COLO668 (cell line): ENCODE data around the gene SLC25A39.
"Not testable (repeated sequence)": the region's sequence is repeated elsewhere in the genome, so short reads cannot be mapped to it uniquely, and the experiment has no call there.

Experiments
- DNase-seq: peaks from one replicate; lab custom pipeline; 2025; ENCODE audit not compliant: unreplicated experiment; lab: John Stamatoyannopoulos, UW

The SLC25A39 gene

DNA sequence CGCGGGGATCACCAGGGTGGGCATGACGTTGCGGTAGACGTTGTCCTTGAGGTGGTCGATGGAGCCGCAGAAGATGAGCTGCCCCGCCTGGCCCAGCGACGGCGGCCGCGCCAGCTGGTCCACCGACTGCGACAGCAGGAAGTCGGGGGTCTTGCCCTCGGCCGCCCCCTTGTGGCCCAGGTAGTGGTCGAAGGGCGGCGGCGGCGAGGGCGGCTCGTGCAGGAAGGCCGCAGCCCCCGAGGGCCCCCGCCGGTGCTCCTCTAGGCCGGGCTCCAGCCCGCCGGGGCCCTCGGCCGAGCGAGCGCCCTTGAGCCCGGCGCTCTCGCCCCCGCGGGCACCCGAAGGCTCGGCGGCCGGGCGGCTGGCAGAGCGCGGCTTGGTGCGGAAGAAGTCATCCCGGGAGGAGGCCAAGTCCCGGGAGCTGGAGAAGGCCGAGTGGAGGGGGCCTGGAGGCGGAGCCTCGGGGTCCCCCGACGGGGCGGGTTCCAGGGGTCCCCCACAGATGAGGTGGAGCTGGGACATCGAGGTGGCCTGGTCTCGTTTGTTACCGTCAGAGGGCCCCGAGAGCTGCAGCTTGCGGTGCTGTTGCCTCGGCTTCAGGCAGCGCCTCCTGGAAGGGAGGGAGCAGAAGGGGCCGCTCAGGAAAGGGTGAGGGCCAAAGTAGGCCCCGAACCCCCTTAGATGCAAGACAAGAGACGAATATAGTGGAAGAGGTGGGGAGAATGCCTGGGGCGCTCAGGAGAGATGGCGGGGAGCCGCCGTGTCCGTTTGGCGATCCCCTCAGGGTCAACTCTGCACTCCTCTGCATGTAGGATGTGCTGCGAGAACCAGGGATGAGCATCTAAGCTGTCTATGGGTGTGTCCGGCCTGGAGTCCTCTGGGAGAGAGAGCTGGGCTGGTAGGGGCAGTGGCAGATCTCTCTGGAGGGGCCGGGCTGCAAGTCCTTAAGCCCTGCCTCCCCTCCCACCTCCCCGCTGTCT is 30.2 kb upstream of the SLC25A39 start:
- peak; percentile 50 for DNase-seq

DNA sequence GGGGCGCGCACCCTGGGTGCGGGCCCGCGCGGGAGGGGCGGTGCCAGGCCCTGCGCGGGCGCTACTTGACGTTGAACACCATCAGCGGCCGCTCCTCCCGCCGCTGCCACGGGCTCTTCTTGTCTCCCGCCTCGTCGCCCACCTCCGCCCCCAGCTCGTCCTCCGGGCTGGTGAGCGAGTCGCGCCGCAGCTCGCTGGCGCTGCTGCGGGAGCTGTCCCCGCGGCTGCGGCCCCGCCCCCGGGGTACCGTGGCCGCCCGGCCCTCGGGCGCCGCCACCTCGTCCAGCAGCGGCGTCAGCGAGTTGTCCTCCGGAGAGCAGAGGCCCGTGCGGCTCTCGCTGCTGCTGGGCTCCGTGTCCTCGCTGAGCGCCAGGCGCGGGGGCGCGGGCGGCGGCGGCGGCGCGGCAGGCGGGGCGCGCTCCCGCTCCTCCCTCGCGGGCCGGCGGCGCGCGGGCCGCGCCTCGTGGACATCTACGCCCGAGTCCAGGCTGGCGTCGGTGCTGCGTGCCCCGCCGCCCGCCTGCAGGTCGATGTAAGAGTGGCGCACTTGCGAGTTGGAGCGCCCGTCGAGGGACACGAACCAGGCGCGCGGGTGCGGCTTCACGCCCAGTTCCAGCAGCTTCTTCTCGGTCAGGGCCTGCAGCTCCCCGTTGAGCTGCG is 29.2 kb upstream of the SLC25A39 start:
- DNase-seq = peak; percentile 37

DNA sequence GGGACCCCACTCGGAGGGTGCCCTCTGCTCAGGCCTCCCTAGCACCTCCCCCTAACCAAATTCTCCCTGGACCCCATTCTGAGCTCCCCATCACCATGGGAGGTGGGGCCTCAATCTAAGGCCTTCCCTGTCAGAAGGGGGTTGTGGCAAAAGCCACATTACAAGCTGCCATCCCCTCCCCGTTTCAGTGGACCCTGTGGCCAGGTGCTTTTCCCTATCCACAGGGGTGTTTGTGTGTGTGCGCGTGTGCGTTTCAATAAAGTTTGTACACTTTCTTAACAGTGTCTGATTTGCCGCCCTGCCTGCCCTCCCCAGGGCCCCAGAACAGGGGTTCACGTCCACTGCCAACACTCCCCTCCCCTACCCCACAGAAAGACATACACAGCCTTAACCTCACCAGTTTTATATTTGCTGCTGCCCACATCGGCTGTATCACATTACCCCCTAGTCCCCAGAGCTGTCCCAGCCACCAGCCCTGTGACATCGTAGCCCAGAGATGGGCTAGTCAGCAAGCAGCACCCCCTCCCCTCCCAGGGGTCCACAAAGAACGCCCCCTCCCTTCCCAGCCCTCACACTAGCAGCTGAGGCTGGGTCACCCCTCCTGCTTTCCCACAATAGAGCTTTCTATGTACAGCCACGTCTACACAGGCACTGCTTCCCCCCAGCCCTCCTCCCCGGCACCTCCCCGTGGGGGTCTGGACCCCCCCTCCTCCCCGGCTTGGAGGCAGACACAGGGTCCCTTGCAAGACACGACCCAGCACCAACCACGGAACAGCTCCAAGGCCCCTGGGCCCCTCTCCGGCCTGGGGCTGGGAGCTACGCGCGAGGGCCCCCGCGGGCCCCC is 28.4 kb upstream of the SLC25A39 start:
- DNase-seq = no peak

DNA sequence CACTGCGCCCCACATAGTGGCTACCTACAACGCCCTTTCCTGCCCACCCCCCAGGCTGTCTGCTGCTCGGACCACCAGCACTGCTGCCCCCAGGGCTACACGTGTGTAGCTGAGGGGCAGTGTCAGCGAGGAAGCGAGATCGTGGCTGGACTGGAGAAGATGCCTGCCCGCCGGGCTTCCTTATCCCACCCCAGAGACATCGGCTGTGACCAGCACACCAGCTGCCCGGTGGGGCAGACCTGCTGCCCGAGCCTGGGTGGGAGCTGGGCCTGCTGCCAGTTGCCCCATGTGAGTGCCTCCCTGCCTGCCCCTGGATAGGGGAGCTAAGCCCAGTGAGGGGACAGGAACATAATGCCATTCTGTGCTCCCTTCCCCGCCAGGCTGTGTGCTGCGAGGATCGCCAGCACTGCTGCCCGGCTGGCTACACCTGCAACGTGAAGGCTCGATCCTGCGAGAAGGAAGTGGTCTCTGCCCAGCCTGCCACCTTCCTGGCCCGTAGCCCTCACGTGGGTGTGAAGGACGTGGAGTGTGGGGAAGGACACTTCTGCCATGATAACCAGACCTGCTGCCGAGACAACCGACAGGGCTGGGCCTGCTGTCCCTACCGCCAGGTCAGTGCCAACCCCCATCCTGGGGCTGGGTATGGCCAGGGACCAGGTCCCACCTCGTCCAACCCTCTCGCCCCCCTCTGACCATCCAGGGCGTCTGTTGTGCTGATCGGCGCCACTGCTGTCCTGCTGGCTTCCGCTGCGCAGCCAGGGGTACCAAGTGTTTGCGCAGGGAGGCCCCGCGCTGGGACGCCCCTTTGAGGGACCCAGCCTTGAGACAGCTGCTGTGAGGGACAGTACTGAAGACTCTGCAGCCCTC is 27.6 kb upstream of the SLC25A39 start:
- DNase-seq = no peak

DNA sequence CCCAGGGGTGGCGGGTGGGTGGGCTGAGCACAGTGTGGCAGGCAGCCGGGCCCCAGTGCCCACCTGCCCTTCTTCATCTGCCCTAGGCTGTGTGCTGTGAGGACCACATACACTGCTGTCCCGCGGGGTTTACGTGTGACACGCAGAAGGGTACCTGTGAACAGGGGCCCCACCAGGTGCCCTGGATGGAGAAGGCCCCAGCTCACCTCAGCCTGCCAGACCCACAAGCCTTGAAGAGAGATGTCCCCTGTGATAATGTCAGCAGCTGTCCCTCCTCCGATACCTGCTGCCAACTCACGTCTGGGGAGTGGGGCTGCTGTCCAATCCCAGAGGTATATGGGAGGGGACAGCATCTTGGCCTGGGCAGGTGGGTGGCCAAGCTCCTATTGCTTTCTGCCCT is 26.8 kb upstream of the SLC25A39 start:
- DNase-seq = no peak

DNA sequence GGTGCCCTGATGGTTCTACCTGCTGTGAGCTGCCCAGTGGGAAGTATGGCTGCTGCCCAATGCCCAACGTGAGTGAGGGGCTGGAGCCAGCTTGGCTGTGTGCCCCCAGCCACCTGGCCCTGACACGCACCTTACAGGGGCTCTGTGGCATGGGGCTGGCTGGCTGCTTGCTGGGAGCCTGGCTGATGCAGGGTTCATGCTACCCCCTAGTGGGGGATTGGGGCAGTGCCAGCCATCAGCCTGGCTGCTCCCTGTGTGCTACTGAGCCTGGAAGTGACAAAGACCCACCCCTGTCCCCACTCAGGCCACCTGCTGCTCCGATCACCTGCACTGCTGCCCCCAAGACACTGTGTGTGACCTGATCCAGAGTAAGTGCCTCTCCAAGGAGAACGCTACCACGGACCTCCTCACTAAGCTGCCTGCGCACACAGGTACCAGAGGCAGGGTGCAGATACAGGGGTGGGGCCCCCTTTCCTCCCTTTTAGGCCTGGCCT is 26.2 kb upstream of the SLC25A39 start:
- peak; percentile 47 for DNase-seq

DNA sequence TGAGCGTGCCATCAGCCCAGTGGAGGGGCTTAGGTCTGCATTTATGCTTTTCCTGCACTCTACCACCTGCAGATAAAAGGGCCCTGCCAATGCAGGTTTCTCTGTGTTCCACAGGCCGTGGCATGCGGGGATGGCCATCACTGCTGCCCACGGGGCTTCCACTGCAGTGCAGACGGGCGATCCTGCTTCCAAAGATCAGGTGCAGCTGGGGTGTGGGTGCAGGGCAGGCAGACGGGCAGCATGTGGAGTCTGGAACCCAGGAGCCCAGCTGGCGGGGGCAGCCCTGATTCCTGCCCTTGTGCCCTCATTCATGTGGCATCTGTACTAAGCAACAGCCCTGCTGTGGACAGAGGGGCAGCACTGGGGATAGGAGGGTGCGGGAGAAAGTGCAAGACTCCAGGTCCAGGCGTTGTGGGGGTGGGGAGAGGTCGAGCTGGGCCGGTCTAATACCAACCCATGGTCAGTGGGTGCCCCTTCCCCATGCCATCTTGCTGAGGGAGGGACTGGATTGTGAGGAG is 25.0 kb upstream of the SLC25A39 start:
- DNase-seq = no peak

DNA sequence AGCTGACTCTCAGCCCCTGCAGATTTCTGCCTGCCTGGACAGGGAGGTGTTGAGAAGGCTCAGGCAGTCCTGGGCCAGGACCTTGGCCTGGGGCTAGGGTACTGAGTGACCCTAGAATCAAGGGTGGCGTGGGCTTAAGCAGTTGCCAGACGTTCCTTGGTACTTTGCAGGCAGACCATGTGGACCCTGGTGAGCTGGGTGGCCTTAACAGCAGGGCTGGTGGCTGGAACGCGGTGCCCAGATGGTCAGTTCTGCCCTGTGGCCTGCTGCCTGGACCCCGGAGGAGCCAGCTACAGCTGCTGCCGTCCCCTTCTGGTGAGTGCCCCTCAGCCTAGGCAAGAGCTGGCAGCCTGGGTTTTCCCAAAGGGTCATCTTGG is 24.4 kb upstream of the SLC25A39 start:
- no peak for DNase-seq

DNA sequence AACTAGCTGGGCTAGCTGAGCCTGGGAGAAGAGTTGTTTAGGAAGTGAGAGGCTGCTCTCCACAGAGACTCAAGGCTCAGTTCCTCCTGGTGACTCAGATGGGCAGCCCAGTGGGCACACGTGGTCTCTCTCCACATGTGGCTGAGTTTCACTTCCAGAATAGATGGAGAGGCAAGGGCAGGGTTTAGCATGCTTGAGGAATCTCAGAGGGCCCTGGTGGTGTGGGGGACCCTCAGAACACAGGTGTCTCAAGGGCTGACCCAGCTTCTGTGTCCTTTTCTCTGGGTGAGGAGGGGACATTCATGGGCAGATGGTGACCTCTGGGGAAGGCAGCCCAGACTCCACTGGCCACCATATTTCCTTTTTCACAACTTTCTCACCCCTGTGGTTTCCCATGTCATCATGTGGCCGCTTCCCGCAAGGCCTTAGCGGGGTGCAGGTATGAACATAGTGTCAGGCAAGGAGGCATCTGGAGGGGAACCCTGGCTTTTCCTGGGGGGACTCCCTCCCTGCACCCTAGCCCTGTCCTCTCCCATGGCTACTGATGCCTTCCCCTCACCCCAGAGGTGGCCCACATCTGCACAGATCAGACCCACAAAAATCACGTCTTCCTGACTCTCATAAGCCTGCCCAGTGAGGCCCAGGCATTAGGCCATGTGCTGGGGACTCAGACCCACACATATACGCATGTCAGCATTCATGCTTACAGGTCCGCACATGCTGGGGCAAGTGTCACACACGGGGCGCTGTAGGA is 23.8 kb upstream of the SLC25A39 start:
- no peak for DNase-seq

DNA sequence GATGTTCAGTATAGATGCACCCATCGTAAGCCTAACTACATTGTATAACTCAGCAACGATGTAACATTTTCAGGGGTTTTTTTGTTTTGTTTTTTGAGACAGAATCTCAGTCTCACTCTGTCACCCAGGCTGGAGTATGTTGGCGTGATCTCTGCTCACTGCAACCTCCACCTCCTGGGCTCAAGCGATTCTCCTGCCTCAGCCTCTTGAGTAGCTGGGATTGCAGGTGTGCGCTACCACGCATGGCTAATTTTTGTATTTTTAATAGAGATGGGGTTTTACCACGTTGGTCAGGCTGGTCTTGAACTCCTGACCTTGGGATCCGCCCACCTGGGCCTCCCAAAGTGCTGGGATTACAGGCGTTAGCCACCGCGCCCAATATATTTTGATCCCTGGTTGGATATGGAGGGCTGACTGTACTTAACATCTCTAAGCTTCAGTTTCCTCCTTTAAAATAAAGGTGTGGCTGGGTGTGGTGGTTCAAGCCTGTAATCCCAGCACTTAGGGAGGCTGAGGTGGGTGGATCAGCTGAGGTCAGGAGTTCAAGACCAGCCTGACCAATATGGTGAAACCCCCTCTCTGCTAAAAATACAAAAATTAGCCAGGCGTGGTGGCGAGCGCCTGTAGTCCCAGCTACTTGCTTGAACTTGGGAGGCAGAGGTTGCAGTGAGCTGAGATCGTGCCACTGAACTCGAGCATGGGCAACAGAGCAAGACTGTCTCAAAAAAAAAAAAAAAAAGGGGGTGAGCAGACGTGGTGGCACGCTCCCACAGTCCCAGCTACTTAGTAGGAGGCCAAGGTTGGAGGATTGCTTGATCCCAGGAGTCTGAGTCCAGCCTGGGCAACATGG is 22.8 kb upstream of the SLC25A39 start:
- DNase-seq = not testable (repeated sequence)

DNA sequence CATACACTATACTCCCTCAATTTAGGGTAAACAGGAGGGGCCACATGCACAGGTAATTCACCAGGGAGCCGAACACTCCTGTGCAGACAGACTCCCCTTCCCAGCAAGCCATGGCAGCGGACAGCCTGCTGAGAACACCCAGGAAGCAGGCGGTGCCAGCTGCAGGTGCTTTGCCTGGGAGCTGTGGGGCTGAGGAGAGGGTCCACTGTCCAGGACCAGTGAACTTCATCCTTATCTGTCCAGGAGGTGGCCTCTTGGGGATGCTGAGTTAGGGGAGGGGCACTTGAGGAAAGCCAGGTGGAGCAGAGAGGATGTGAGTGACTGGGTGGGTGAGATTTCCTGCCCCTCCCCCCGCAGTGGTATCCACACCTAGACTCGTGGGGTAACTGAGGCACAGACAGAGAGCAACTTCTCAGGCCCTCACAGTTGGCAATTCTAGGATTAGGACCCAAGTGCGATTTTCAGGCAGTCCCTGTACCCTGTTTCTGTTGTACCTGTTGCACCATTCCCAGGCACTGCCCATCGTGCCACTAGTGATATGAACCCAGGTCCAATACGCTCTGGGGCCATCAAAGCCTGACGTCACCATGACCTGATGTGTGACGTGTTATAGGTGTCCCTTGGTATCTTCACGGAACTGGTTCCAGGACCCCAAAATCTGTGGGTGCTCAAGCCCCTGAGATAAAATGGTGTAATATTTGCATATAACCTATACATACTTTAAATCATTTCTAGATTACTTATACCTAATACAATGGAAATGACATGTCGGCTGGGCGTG is 21.6 kb upstream of the SLC25A39 start:
- peak; percentile 17 for DNase-seq

DNA sequence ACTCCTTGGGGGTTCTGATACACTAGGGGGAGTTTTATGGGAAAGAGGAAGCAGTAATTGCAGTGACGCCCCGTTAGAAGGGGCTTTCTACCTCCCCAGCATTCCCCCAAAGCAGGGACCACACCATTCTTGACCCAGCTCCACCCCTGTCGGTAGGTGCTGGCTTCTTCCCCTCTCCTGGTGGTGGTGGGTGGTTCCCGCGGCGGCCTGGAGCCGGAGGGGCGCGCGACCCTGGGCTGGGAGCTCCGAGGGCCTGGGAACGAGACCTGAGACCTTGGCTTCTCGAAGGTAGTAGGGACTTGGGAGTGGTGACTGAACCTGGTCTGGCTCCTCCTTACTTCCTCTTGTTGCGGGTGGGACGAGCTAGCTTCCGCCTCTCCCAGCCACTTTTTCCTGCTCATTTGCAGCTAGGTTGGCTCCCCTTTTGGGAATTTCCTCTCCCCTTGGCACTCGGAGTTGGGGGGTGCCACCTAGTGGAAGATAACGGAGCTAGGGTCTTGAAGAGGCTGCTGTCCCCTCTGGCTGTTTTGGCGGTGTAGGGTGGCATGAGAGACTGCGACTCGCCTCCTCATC is 20.9 kb upstream of the SLC25A39 start:
- peak; percentile 39 for DNase-seq

DNA sequence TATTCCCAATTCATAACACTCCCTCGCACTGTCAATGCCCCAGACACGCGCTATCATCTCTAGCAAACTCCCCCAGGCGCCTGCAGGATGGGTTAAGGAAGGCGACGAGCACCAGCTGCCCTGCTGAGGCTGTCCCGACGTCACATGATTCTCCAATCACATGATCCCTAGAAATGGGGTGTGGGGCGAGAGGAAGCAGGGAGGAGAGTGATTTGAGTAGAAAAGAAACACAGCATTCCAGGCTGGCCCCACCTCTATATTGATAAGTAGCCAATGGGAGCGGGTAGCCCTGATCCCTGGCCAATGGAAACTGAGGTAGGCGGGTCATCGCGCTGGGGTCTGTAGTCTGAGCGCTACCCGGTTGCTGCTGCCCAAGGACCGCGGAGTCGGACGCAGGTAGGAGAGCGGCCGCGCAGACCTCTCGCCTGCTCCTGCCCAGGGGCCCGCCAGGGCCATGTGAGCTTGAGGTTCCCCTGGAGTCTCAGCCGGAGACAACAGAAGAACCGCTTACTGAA is 20.4 kb upstream of the SLC25A39 start, which contains the start of gene GRN:
Gene GRN, plus strand, starts transcription at position 364 of the 515 bp plus-strand sequence. CDS start 3,863 bp downstream, outside the sequence.
- DNase-seq = peak; percentile 84

DNA sequence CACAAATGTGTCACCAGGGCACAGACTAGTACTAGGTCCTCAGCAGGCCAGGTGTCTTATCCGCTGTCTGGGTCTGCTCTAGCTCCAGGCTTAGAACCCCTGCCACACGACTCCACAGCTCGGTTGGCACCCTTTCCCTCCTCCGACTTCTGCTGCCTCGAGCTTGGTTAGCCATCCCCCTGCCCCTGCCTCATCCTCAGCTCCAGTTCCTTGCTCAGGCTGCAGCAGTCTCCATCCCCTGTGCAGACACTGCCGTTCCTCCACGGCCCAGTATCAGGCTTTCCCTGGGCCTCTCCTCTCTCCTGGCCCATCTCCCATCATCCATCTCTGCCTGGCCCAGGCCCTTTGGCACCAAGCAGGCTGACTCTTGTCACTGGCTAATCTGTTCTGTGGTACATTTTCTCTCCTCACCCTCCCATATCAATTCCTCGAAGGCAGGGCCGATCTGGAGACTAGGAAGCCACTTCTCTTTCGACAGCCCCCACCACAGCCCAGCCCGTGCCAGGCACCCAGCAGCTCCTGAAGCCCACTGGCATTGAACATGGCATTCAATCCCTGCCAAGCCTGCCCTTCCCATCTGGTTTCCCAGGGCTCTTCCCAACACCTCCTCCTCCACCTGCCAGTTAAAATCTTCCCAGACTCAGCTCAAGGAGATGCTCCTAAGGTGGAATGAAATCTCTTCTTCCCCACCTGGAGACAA is 19.0 kb upstream of the SLC25A39 start:
- DNase-seq = no peak

DNA sequence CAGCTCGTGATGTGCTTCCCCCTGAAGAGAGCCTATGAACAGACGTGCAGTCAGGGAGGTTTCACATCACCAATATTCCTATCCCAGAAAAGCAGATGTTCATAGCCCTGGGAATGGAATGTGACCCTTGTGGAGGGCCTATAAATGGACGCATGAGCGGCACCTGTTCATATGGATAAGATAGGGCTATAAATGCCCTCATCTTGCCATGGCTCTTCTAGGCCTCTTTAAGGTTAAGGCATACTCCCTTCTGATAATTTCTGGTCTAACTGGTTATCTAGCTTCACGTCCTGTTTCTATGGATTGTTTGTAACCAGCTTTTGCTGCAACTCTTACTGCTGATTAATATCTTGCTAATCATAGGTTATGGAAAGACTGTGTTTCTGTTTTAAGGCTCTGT is 15.9 kb upstream of the SLC25A39 start:
- not testable (repeated sequence) for DNase-seq

DNA sequence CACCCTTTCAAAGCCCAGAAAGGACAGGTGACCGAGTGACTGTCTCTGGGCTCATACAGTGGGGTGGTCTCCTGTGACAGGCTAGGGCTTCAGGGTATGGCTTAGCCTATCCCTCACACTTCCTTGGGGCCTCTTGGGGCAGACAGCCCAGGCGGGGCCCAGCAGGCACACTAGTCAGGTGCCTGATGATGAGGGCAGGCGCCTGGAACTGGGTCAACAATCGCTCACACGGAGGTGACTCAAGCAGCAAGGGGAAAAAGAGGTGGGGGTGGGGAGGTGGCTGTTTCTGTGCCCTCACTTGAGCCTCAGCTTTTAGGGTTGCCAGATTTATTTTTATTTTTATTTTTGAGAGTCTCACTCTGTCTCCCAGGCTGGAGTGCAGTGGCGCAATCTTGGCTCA is 14.1 kb upstream of the SLC25A39 start:
- DNase-seq = peak; percentile 1
